ENCODE results near the gene VTN.

- TF ChIP-seq CTCF (IDR thresholded peaks at IDR 0.05; ENCODE audit: low read depth, low read length): no peak
- TF ChIP-seq EZH2phosphoT487 (IDR thresholded peaks at IDR 0.05; ENCODE audit: low read depth): no peak
Measured at GRCh38 chr17:28407974-28408306, 37.8 kb upstream of the VTN start.
